ENCODE data around the gene KDM2B.

DNA sequence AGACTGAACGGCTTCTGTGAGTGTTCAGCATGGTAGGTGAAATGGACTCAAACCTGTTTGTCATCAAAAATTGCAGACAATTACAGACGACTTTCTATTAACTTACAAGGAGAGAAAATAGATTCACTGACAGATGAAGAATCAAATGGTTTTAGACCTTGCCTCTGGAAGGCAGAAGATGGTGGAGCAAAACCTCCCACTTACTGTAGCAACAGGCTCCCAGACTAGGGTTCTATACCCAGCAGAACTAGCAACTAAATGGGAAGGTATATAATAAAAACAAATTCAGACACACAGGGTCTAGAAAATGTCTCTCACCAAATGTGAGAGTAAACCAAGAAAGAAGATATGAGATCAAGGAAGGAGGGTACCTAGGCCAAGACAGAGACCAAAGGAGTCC, 144.1 kb downstream of the KDM2B start:
- TF ChIP-seq CTCF (conservative IDR thresholded peaks at IDR 0.05) (no peak), ZFX (IDR thresholded peaks at IDR 0.05) (no peak)
